ENCODE data around the gene PARP3. TPM values are rescaled to one million over a fixed set of nuclear protein-coding genes. Genes with fewer than 3 reads are reported as not detected.

PARP3 gene
- total RNA-seq, 4 donors from 2014 or later = 32.1 to 50.8 (median 47.1) TPM

- Histone ChIP-seq H3K27me3 (no peaks in the 10 kb centered on the region), H3K9me3 (no peaks in the 10 kb centered on the region), H3K4me3 (replicated peaks in 1 of 3) (no peak overlapping the region), H3K4me1 (no peaks in the 10 kb centered on the region), H3K36me3 (peaks cover 21% of the 10 kb centered on the region in 2 donors), H3K27ac (no peak overlapping the region)
- no peak for DNase-seq
- TF ChIP-seq POLR2A (IDR thresholded peaks at IDR 0.05) = no peak
- no peak for TF ChIP-seq CTCF (IDR thresholded peaks at IDR 0.05)
- intact Hi-C loops (cut with DNase I) = no loop called here
- WGBS, 2 donors = 91 to 100% methylated on average over 1 of the region's 1 CpG
Measured at GRCh38 chr3:51930439-51930838, 11.7 kb upstream of the PARP3 start.

GRCh38 chr3:51931756-51932155, 10.4 kb upstream of the PARP3 start:
- TF ChIP-seq CTCF (IDR thresholded peaks at IDR 0.05) = no peak
- no peak for TF ChIP-seq POLR2A (IDR thresholded peaks at IDR 0.05)
- intact Hi-C loops (cut with DNase I) = no loop called here
- H3K4me3 ChIP-seq (replicated peaks in 1 of 3) = no peak overlapping the region
- H3K36me3 ChIP-seq = peaks cover 32% of the 10 kb centered on the region in 2 donors
- H3K27ac ChIP-seq = no peak overlapping the region
- H3K27me3 ChIP-seq = no peaks in the 10 kb centered on the region
- DNase-seq = no peak
- WGBS, 2 donors = 83 to 97% methylated on average over 6 of the region's 6 CpGs
- no peaks in the 10 kb centered on the region for H3K9me3 ChIP-seq
- H3K4me1 ChIP-seq = no peaks in the 10 kb centered on the region

- peaks cover 36 to 42% of the 10 kb centered on the region in 2 donors for H3K36me3 ChIP-seq
- TF ChIP-seq POLR2A (IDR thresholded peaks at IDR 0.05) (no peak), CTCF (IDR thresholded peaks at IDR 0.05) (no peak)
- no peak overlapping the region for H3K4me3 ChIP-seq (replicated peaks in 1 of 3)
- intact Hi-C loops (cut with DNase I) = no loop called here
- WGBS, 2 donors = 93 to 97% methylated on average over 10 to 15 of the region's 15 CpGs
- H3K27ac ChIP-seq = no peak overlapping the region
- H3K4me1 ChIP-seq = no peaks in the 10 kb centered on the region
- no peak for DNase-seq
- H3K9me3 ChIP-seq = no peaks in the 10 kb centered on the region
- H3K27me3 ChIP-seq = no peaks in the 10 kb centered on the region
Measured at GRCh38 chr3:51932471-51933370, 9.4 kb upstream of the PARP3 start.

- H3K36me3 ChIP-seq = peaks cover 41 to 44% of the 10 kb centered on the region in 2 donors
- intact Hi-C loops (cut with DNase I) = no loop called here
Measured at GRCh38 chr3:51933471-51934138, 8.6 kb upstream of the PARP3 start.

More at GRCh38 chr3:51933471-51934138, 8.6 kb upstream of the PARP3 start:
- TF ChIP-seq CTCF (IDR thresholded peaks at IDR 0.05) (no peak), POLR2A (IDR thresholded peaks at IDR 0.05) (no peak)
- Histone ChIP-seq H3K27me3 (no peaks in the 10 kb centered on the region), H3K9me3 (no peaks in the 10 kb centered on the region), H3K4me1 (no peaks in the 10 kb centered on the region), H3K4me3 (replicated peaks in 1 of 3) (no peak overlapping the region), H3K27ac (no peak overlapping the region)
- no peak for DNase-seq
- 93 to 97% methylated on average over 11 to 13 of the region's 13 CpGs for WGBS, 2 donors

Measured in thyroid gland (tissue), 4 donors.